H9 (cell line): ENCODE measurements around the gene CEP170B. TPM values are rescaled to one million over a fixed set of nuclear protein-coding genes. Genes with fewer than 3 reads are reported as not detected.

Experiments
- DNase-seq: peaks from one replicate; pipeline ENCODE4 v3.0.0-alpha.2; 2017
- H2AFZ ChIP-seq: one replicate; pipeline ENCODE4 v1.6.1; 2013; ENCODE audit warnings: mild to moderate bottlenecking, low read length, control low read depth, moderate library complexity
- H2AK5ac ChIP-seq: 2 replicates; pipeline ENCODE4 v1.6.1; 2013; ENCODE audit warnings: low read length, control low read depth, mixed read lengths; ENCODE audit not compliant: insufficient read length
- H2BK120ac ChIP-seq: one replicate; pipeline ENCODE4 v1.6.1; 2013; ENCODE audit warnings: low read depth, mild to moderate bottlenecking, low read length, control low read depth, inconsistent platforms; ENCODE audit not compliant: poor library complexity, severe bottlenecking
- H2BK12ac ChIP-seq: 2 replicates; pipeline ENCODE4 v1.6.1; 2013; ENCODE audit warnings: low read length, control low read depth, mixed read lengths, low read depth; ENCODE audit not compliant: insufficient read length
- H2BK15ac ChIP-seq: 2 replicates; pipeline ENCODE4 v1.6.1; 2013; ENCODE audit warnings: low read depth, low read length, control low read depth
- H2BK20ac ChIP-seq: one replicate; pipeline ENCODE4 v1.6.1; 2013; ENCODE audit warnings: low read depth, mild to moderate bottlenecking, low read length, control low read depth, inconsistent platforms; ENCODE audit not compliant: poor library complexity, severe bottlenecking
- H2BK5ac ChIP-seq: 2 replicates; pipeline ENCODE4 v1.6.1; 2013; ENCODE audit warnings: low read length, control low read depth, mixed read lengths; ENCODE audit not compliant: insufficient read length
- H3K14ac ChIP-seq: 2 replicates; pipeline ENCODE4 v1.6.1; 2013; ENCODE audit warnings: low read length, control low read depth; ENCODE audit not compliant: insufficient read depth
- H3K18ac ChIP-seq: 2 replicates; pipeline ENCODE4 v1.6.1; 2013; ENCODE audit warnings: low read depth, mild to moderate bottlenecking, mixed read lengths, low read length, control low read depth; ENCODE audit not compliant: insufficient read length
- H3K23ac ChIP-seq: 2 replicates; pipeline ENCODE4 v1.6.1; 2013; ENCODE audit warnings: low read length, control low read depth, mixed read lengths, low read depth; ENCODE audit not compliant: insufficient read length
- H3K23me2 ChIP-seq: 2 replicates; pipeline ENCODE4 v1.6.1; 2013; ENCODE audit warnings: low read depth, mild to moderate bottlenecking, mixed read lengths, low read length, control low read depth; ENCODE audit not compliant: insufficient read length, poor library complexity, severe bottlenecking
- H3K27ac ChIP-seq: 2 replicates; pipeline ENCODE4 v1.5.1; 2013; ENCODE audit warnings: low read length, control low read depth, mixed read lengths, low read depth; ENCODE audit not compliant: insufficient read length
- H3K27me3 ChIP-seq: 2 replicates; pipeline ENCODE4 v1.6.1; 2013; ENCODE audit warnings: low read length, control low read depth, inconsistent platforms; ENCODE audit not compliant: insufficient read depth
- H3K4ac ChIP-seq: 2 replicates; pipeline ENCODE4 v1.6.1; 2013; ENCODE audit warnings: low read depth, mild to moderate bottlenecking, control low read depth, inconsistent platforms, low read length, moderate library complexity
- H3K4me1 ChIP-seq: 2 replicates; pipeline ENCODE4 v1.6.1; 2013; ENCODE audit warnings: low read length, control low read depth, inconsistent platforms; ENCODE audit not compliant: insufficient read depth
- H3K4me2 ChIP-seq: 2 replicates; pipeline ENCODE4 v1.6.1; 2013; ENCODE audit warnings: low read length, control low read depth, mixed read lengths; ENCODE audit not compliant: insufficient read length, insufficient read depth
- H3K56ac ChIP-seq: 2 replicates; pipeline ENCODE4 v1.6.1; 2013; ENCODE audit warnings: low read depth, mild to moderate bottlenecking, mixed read lengths, low read length, control low read depth; ENCODE audit not compliant: insufficient read length
- H3K79me1 ChIP-seq: 2 replicates; pipeline ENCODE4 v1.6.1; 2013; ENCODE audit warnings: low read depth, mild to moderate bottlenecking, moderate library complexity, low read length, control low read depth, inconsistent platforms; ENCODE audit not compliant: insufficient read depth, poor library complexity, severe bottlenecking
- H3K79me2 ChIP-seq: 2 replicates; pipeline ENCODE4 v1.6.1; 2013; ENCODE audit warnings: low read length, control low read depth, inconsistent platforms; ENCODE audit not compliant: insufficient read depth
- H3K9ac ChIP-seq: 2 replicates; pipeline ENCODE4 v1.6.1; 2013; ENCODE audit warnings: low read length, control low read depth, mixed read lengths; ENCODE audit not compliant: insufficient read length; ENCODE audit errors: extremely low read depth
- H3K9me3 ChIP-seq: one replicate; pipeline ENCODE4 v1.6.1; 2013; ENCODE audit warnings: low read depth, low read length, inconsistent platforms; ENCODE audit not compliant: control insufficient read depth
- H3T11ph ChIP-seq: one replicate; pipeline ENCODE4 v1.6.1; 2013; ENCODE audit warnings: mild to moderate bottlenecking, low read length, control low read depth, inconsistent platforms
- H4K20me1 ChIP-seq: one replicate; pipeline ENCODE4 v1.6.1; 2013; ENCODE audit not compliant: control insufficient read depth, insufficient read length, insufficient read depth
- H4K5ac ChIP-seq: 2 replicates; pipeline ENCODE4 v1.6.1; 2013; ENCODE audit warnings: low read depth, mild to moderate bottlenecking, mixed read lengths, low read length, control low read depth; ENCODE audit not compliant: insufficient read length
- H4K8ac ChIP-seq: replicated peaks from 2 replicates; pipeline ENCODE4 v1.6.1; 2013; ENCODE audit warnings: low read length, control low read depth, mixed read lengths, low read depth; ENCODE audit not compliant: insufficient read length
- H4K91ac ChIP-seq: 2 replicates; pipeline ENCODE4 v1.6.1; 2013; ENCODE audit warnings: low read depth, mild to moderate bottlenecking, moderate library complexity, mixed read lengths, low read length, control low read depth; ENCODE audit not compliant: insufficient read length
- H3K27ac Mint-ChIP-seq, 3 experiments: 2 replicates in 2 of 3; 3 replicates in 1 of 3; pipeline ENCODE4 v1.8.0; 2020 to 2021; ENCODE audit warnings: mixed read lengths in 3 of 3, mild to moderate bottlenecking in 1 of 3, moderate library complexity in 1 of 3
- H3K27me3 Mint-ChIP-seq: 2 replicates; pipeline ENCODE4 v1.8.0; 2021; ENCODE audit warnings: low read depth, mild to moderate bottlenecking, moderate library complexity, mixed read lengths
- H3K36me3 Mint-ChIP-seq, 3 experiments: 2 replicates in 2 of 3; 3 replicates in 1 of 3; pipeline ENCODE4 v1.8.0; 2020 to 2021; ENCODE audit warnings: low read depth in 3 of 3, mixed read lengths in 3 of 3; ENCODE audit not compliant: insufficient read depth in 1 of 3
- H3K4me1 Mint-ChIP-seq, 2 experiments: 2 replicates each; pipeline ENCODE4 v1.8.0; 2020; ENCODE audit warnings: mixed read lengths in 2 of 2
- H3K4me3 Mint-ChIP-seq, 2 experiments: 2 replicates in 1 of 2; 3 replicates in 1 of 2; pipeline ENCODE4 v1.8.0; 2020 to 2021; ENCODE audit warnings: mild to moderate bottlenecking in 2 of 2, mixed read lengths in 2 of 2, moderate library complexity in 1 of 2
- H3K9me3 Mint-ChIP-seq, 2 experiments: 2 replicates in 1 of 2; 3 replicates in 1 of 2; pipeline ENCODE4 v1.8.0; 2020; ENCODE audit warnings: mild to moderate bottlenecking in 2 of 2, mixed read lengths in 2 of 2, moderate library complexity in 1 of 2
- CTCF ChIP-seq: fragments of 200-600 bp; sonication (generic); conservative IDR thresholded peaks from 3 replicates; pipeline ENCODE4 v1.8.0; 2021; ENCODE audit warnings: antibody characterized with exemption, mild to moderate bottlenecking
- WGBS: extraction: QIAGEN DNeasy Blood & Tissue Kit; methylation state at CpG from one replicate; pipeline ENCODE4 v1.1.7; 2013; ENCODE audit warnings: missing lambda C conversion rate, low lambda C conversion rate, mixed read lengths; ENCODE audit not compliant: insufficient read length; ENCODE audit errors: extremely low coverage; 5-methylcytosine and 5-hydroxymethylcytosine counted together
- total RNA-seq: library from RNA; stranded (reverse); gene quantifications from 2 replicates; pipeline ENCODE4 v1.2.1, GENCODE V29; 2021

The CEP170B gene
- total RNA-seq, 1 experiment from 2014 or later, result 28.8 TPM

GRCh38 chr14:104885973-104886689 is 21.1 kb downstream of the CEP170B start:
- no peak for TF ChIP-seq CTCF
- no peaks in the 10 kb centered on the region for H3K27me3 ChIP-seq
- no peak overlapping the region for H4K91ac ChIP-seq
- no peak overlapping the region for H2BK12ac ChIP-seq
- H4K5ac ChIP-seq, result no peak overlapping the region
- no peak overlapping the region for H3K4ac ChIP-seq
- no peaks in the 10 kb centered on the region for H3K79me2 ChIP-seq
- no peak overlapping the region for H3T11ph ChIP-seq
- H3K23ac ChIP-seq, result no peak overlapping the region
- H4K8ac ChIP-seq, result no peak overlapping the region
- peaks cover 0 to 5% of the 10 kb centered on the region in 2 experiments; a peak in 1 of 4 replicates for H3K4me1 Mint-ChIP-seq
- H2AFZ ChIP-seq, result no peak overlapping the region
- peaks cover 2 to 9% (median 6%) of the 10 kb centered on the region in 3 experiments; a peak in 3 of 7 replicates for H3K36me3 Mint-ChIP-seq
- H3K23me2 ChIP-seq, result no peaks in the 10 kb centered on the region
- no peak overlapping the region for H3K27ac ChIP-seq
- H3K79me1 ChIP-seq, result no peaks in the 10 kb centered on the region
- peaks cover 0 to 5% of the 10 kb centered on the region in 2 experiments; a peak in 1 of 5 replicates for H3K9me3 Mint-ChIP-seq
- H3K4me2 ChIP-seq, result no peak overlapping the region
- H2BK120ac ChIP-seq, result no peak overlapping the region
- no peak overlapping the region for H3K14ac ChIP-seq
- no peaks in the 10 kb centered on the region for H3K4me1 ChIP-seq
- no peak overlapping the region for H3K18ac ChIP-seq
- no peak overlapping the region for H3K27ac Mint-ChIP-seq
- H3K56ac ChIP-seq, result no peak overlapping the region
- H3K9me3 ChIP-seq, result no peaks in the 10 kb centered on the region
- H2BK20ac ChIP-seq, result no peak overlapping the region
- no peak overlapping the region for H2AK5ac ChIP-seq
- no peak overlapping the region for H2BK15ac ChIP-seq
- no peak overlapping the region for H3K4me3 Mint-ChIP-seq
- no peak overlapping the region for H2BK5ac ChIP-seq
- no peak overlapping the region for H3K9ac ChIP-seq
- no peak for DNase-seq
- no CpG with 5 or more reads among the region's 40 CpGs for WGBS
- no peaks in the 10 kb centered on the region for H4K20me1 ChIP-seq
- H3K27me3 Mint-ChIP-seq, result no peaks in the 10 kb centered on the region
